Cardiac fibroblast (primary cell): ENCODE results near the gene MBLAC1.
"Not testable (repeated sequence)": the region's sequence is repeated elsewhere in the genome, so short reads cannot be mapped to it uniquely, and the experiment has no call there.

ENCODE experiments used
- DNase-seq, 2 donors: peaks; one replicate each; pipeline versions ENCODE4 v3.0.0 to v3.0.0-alpha.2; 2010; ENCODE audit warnings: low read depth in 2 of 2
- H3K4me3 ChIP-seq, 2 donors: replicated peaks in 1 of 2; 1 replicate in 1 of 2; 2 replicates in 1 of 2; pipeline ENCODE4 v1.5.1; 2011; ENCODE audit warnings: low read depth in 2 of 2, low read length in 2 of 2, mild to moderate bottlenecking in 2 of 2, moderate library complexity in 1 of 2
- TF ChIP-seq, protein P1 (sequence below): IDR thresholded peaks from one replicate; pipeline ENCODE4 v1.5.1; 2011; ENCODE audit warnings: low read depth, mild to moderate bottlenecking, low read length, inconsistent platforms

The MBLAC1 gene

DNA sequence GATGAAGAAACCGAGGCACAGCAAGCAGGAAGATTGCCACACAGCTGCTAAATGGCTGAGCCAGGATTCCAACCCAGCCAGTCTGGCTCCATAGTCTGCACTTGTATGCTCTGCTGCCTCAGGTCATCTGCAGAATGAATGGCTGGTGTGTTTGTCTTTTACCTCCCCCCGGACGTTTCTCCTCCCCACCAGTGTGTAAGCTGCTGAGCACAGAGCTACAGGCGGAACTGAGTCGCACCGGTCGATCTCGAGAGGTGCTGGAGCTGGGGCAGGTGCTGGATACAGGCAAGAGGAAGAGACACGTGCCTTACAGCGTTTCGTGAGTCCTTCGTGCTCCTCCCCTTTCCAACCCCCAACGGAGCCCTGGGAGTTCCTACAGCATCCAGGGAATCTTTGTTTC is 4.7 kb upstream of the MBLAC1 start:
- TF ChIP-seq, protein P1, sequence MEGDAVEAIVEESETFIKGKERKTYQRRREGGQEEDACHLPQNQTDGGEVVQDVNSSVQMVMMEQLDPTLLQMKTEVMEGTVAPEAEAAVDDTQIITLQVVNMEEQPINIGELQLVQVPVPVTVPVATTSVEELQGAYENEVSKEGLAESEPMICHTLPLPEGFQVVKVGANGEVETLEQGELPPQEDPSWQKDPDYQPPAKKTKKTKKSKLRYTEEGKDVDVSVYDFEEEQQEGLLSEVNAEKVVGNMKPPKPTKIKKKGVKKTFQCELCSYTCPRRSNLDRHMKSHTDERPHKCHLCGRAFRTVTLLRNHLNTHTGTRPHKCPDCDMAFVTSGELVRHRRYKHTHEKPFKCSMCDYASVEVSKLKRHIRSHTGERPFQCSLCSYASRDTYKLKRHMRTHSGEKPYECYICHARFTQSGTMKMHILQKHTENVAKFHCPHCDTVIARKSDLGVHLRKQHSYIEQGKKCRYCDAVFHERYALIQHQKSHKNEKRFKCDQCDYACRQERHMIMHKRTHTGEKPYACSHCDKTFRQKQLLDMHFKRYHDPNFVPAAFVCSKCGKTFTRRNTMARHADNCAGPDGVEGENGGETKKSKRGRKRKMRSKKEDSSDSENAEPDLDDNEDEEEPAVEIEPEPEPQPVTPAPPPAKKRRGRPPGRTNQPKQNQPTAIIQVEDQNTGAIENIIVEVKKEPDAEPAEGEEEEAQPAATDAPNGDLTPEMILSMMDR = no peak
- no peak for DNase-seq
- H3K4me3 ChIP-seq = no peak overlapping the region

DNA sequence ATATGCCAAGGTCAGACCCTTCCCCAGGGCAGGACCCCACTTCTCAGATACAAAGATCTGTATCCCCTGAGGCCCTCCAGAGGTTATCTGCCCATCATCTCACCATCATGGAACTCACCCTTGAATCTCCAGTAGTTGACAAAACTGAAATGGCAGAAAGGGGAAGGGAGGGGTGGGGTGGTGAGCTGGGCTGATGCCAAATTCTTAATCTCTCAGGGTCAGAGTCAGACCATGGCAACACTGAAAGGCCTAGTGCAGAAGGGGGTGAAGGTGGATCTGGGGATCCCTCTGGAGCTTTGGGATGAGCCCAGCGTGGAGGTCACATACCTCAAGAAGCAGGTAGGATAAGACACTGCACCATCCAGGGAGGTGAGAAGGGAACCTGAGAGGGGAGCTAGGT is 4.2 kb upstream of the MBLAC1 start:
- no peak for DNase-seq
- TF ChIP-seq, protein P1 = no peak
- H3K4me3 ChIP-seq = no peak overlapping the region

GRCh38 chr7:100124301-100125230 is 2.2 kb upstream of the MBLAC1 start:
- no peak for DNase-seq
- no peak overlapping the region for H3K4me3 ChIP-seq
- TF ChIP-seq, protein P1 = no peak

GRCh38 chr7:100126239-100126930 is 382 bp upstream of the MBLAC1 start:
- DNase-seq = no peak
- peak overlapping the region; percentile 88 to 97 for H3K4me3 ChIP-seq
- TF ChIP-seq, protein P1 = no peak

DNA sequence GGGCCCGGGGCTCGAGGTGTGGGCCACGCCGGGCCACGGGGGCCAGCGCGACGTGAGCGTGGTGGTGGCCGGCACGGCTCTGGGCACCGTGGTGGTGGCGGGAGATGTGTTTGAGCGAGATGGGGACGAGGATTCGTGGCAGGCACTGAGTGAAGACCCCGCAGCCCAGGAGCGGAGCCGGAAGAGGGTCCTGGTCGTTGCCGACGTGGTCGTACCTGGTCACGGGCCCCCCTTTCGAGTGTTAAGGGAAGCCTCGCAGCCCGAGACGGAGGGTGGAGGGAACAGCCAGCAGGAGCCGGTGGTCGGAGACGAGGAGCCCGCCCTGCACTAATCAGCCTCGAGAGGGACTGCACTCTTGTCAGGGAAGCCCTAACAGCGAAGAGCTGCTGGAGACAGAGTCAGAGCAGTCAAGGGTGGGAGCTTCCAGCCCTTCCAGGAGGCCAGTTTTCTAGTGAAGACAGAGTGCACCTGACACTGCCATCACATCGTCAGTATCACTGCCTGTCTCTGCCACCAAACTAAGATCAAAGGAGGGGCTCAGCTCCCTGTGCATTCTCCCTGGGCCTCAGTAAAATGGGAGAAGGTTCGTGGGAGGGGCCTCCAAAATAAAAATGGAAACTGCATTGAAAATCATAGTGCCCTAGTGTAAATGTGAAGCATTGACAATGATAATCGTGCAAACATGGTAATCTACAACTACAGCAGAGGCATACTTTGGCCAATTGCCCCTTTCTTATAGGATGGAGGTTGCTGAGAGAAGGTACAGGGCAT is 1.3 kb downstream of the MBLAC1 start:
- H3K4me3 ChIP-seq = peak overlapping the region; percentile 88 to 97
- peak in 1 of 2 donors; percentile 15 for DNase-seq
- TF ChIP-seq, protein P1 = no peak

GRCh38 chr7:100128637-100128963 is 1.8 kb downstream of the MBLAC1 start:
- TF ChIP-seq, protein P1 = no peak
- H3K4me3 ChIP-seq = no peak overlapping the region
- no peak for DNase-seq

GRCh38 chr7:100130220-100130607 is 3.4 kb downstream of the MBLAC1 start:
- H3K4me3 ChIP-seq, DNase-seq: not testable (repeated sequence)
